B cell (primary cell): ENCODE results near the gene IMMP2L. TPM values are rescaled to one million over a fixed set of nuclear protein-coding genes. Genes with fewer than 3 reads are reported as not detected.

Experiments used
- ATAC-seq: fragments of 200-7000 bp; cut with Tn5 transposase; one replicate; pipeline ENCODE4 v1.10.0; 2021; ENCODE audit warnings: low read depth, mild to moderate bottlenecking, moderate number of reproducible peaks, moderate library complexity
- CTCF ChIA-PET: fragments of 350-600 bp; sonication (Branson Sonifier 250); formaldehyde crosslinking; loops from one replicate; lab custom pipeline; 2021; ENCODE audit warnings: antibody characterized with exemption, inconsistent platforms; lab: Charles Lee
- POLR2A ChIA-PET: fragments of 350-600 bp; sonication (Branson Sonifier 250); formaldehyde crosslinking; loops from one replicate; lab custom pipeline; 2021; ENCODE audit warnings: antibody characterized with exemption; lab: Charles Lee
- DNase-seq: peaks from one replicate; pipeline ENCODE4 v3.0.0; 2013
- H2AFZ ChIP-seq: 2 replicates; pipeline ENCODE4 v1.6.1; 2012; ENCODE audit warnings: mild to moderate bottlenecking, low read depth, low read length; ENCODE audit not compliant: insufficient read depth, poor library complexity, severe bottlenecking
- H3K27ac ChIP-seq, 2 donors: 1 replicate in 1 of 2; 2 replicates in 1 of 2; pipeline ENCODE4 v1.5.1; 2012 to 2013; ENCODE audit warnings: low read length in 2 of 2, mild to moderate bottlenecking in 2 of 2, moderate library complexity in 1 of 2
- H3K27me3 ChIP-seq, 4 experiments: fragments of 200-600 bp in 1 of 4; sonication (generic) in 1 of 4; replicated peaks in 1 of 4; 1 replicate in 2 of 4; 2 replicates in 2 of 4; pipeline versions ENCODE4 v1.6.1 to v1.7.0; 2013 to 2016; ENCODE audit warnings: low read length in 3 of 4, mild to moderate bottlenecking in 2 of 4, mixed read lengths in 1 of 4, moderate library complexity in 1 of 4; ENCODE audit not compliant: insufficient read depth in 4 of 4, control insufficient read depth in 3 of 4; ENCODE audit errors: control extremely low read depth in 1 of 4
- H3K36me3 ChIP-seq, 2 experiments: replicated peaks in 1 of 2; 1 replicate in 1 of 2; 2 replicates in 1 of 2; pipeline versions ENCODE4 v1.6.1 to v1.7.1; 2013; ENCODE audit warnings: low read length in 1 of 2; ENCODE audit not compliant: insufficient read depth in 2 of 2, control insufficient read depth in 1 of 2; ENCODE audit errors: control extremely low read depth in 1 of 2, extremely low read depth in 1 of 2
- H3K4me1 ChIP-seq, 2 donors: fragments of 200-600 bp in 1 of 2; sonication (generic) in 1 of 2; 1 replicate in 1 of 2; 2 replicates in 1 of 2; pipeline versions ENCODE4 v1.5.1 to v1.6.1; 2013 to 2017; ENCODE audit warnings: low read length in 2 of 2; ENCODE audit not compliant: control insufficient read depth in 2 of 2, insufficient read depth in 2 of 2
- H3K4me2 ChIP-seq: replicated peaks from 2 replicates; pipeline ENCODE3; 2012; ENCODE audit warnings: mild to moderate bottlenecking, low read depth, low read length; ENCODE audit not compliant: poor library complexity, severe bottlenecking
- H3K4me3 ChIP-seq, 5 experiments: fragments of 200-600 bp in 1 of 5; sonication (generic) in 1 of 5; 1 replicate in 3 of 5; 2 replicates in 2 of 5; pipeline versions ENCODE4 v1.5.1 to v1.7.0; 2011 to 2016; ENCODE audit warnings: low read length in 4 of 5, mild to moderate bottlenecking in 4 of 5, low read depth in 2 of 5, control low read depth in 1 of 5, moderate library complexity in 1 of 5; ENCODE audit not compliant: insufficient read depth in 1 of 5; ENCODE audit errors: control extremely low read depth in 1 of 5, extremely low read depth in 1 of 5
- H3K79me2 ChIP-seq: fragments of 200-600 bp; sonication (generic); one replicate; pipeline ENCODE4 v1.6.0; 2016; ENCODE audit warnings: low read length; ENCODE audit not compliant: control insufficient read depth, insufficient read depth
- H3K9ac ChIP-seq: fragments of 200-600 bp; sonication (generic); 2 replicates; pipeline ENCODE4 v1.6.1; 2017; ENCODE audit warnings: mild to moderate bottlenecking, low read length, moderate library complexity
- H3K9me3 ChIP-seq, 3 donors: one replicate each; pipeline versions ENCODE4 v1.6.1 to v1.7.1; 2013; ENCODE audit warnings: low read length in 2 of 3; ENCODE audit not compliant: control insufficient read depth in 2 of 3, insufficient read depth in 1 of 3; ENCODE audit errors: control extremely low read depth in 1 of 3
- H4K20me1 ChIP-seq: 2 replicates; pipeline ENCODE4 v1.6.0; 2012; ENCODE audit warnings: mild to moderate bottlenecking, low read length; ENCODE audit not compliant: insufficient read depth, control insufficient read depth, poor library complexity, severe bottlenecking
- H3K27ac Mint-ChIP-seq: one replicate; pipeline ENCODE4 v1.8.0; 2021; ENCODE audit warnings: mixed read lengths
- H3K27me3 Mint-ChIP-seq: one replicate; pipeline ENCODE4 v1.8.0; 2021; ENCODE audit warnings: mixed read lengths
- H3K4me1 Mint-ChIP-seq: one replicate; pipeline ENCODE4 v1.8.0; 2021; ENCODE audit warnings: mixed read lengths
- H3K4me3 Mint-ChIP-seq: one replicate; pipeline ENCODE4 v1.8.0; 2021; ENCODE audit warnings: mixed read lengths
- H3K9me3 Mint-ChIP-seq: one replicate; pipeline ENCODE4 v1.8.0; 2022; ENCODE audit warnings: mixed read lengths; ENCODE audit not compliant: insufficient read depth
- CTCF ChIP-seq: fragments of 200-600 bp; IDR thresholded peaks from one replicate; pipeline ENCODE4 v1.8.0; 2022; ENCODE audit warnings: antibody characterized with exemption, mild to moderate bottlenecking
- EZH2 ChIP-seq: IDR thresholded peaks from 2 replicates; pipeline ENCODE4 v1.6.1; 2012; ENCODE audit warnings: borderline replicate concordance, low read depth, mild to moderate bottlenecking, moderate library complexity, low read length; ENCODE audit not compliant: insufficient read depth, poor library complexity, severe bottlenecking
- WGBS: methylation state at CpG from one replicate; pipeline ENCODE4 v1.1.5; 2013; ENCODE audit warnings: missing lambda C conversion rate; ENCODE audit not compliant: insufficient coverage; 5-methylcytosine and 5-hydroxymethylcytosine counted together
- intact Hi-C: fragments of 100-400 bp; cut with micrococcal nuclease; formaldehyde crosslinking; loops from one replicate; pipeline ENCODE4 v1.10.0; 2022
- polyA plus RNA-seq: library from polyadenylated mRNA; depleted of rRNA; stranded (reverse); fragments of >200 nt; gene quantifications from 2 replicates; pipeline ENCODE4 v1.2.3, GENCODE V29; 2012
- total RNA-seq, 2 donors: library from RNA; stranded (reverse); fragments of 120-200 nt in 1 of 2; gene quantifications; 1 replicate in 1 of 2; 2 replicates in 1 of 2; pipeline versions ENCODE4 v1.2.3 to v1.2.4, GENCODE V29; 2013 to 2022

Gene IMMP2L
- total and polyA plus RNA-seq, 2 donors (not counting 1 experiment from before 2014, with no cell fraction given), result 3.8 to 34.2 TPM

GRCh38 chr7:111014079-111014478, 548.2 kb downstream of the IMMP2L start:
- Mint-ChIP-seq H3K4me3 (no peak overlapping the region), H3K4me1 (peaks cover 25% of the 10 kb centered on the region), H3K27me3 (no peaks in the 10 kb centered on the region), H3K9me3 (no peaks in the 10 kb centered on the region), H3K27ac (no peak overlapping the region)
- H3K79me2 ChIP-seq, result no peaks in the 10 kb centered on the region
- no peak overlapping the region for H2AFZ ChIP-seq
- no peak overlapping the region for H3K4me2 ChIP-seq
- no peaks in the 10 kb centered on the region for H3K36me3 ChIP-seq
- ChIA-PET POLR2A (no interaction called here), CTCF (no interaction called here)
- H3K9me3 ChIP-seq, result no peaks in the 10 kb centered on the region
- no peak for ATAC-seq
- H4K20me1 ChIP-seq, result no peaks in the 10 kb centered on the region
- TF ChIP-seq EZH2, result no peak
- no peak for TF ChIP-seq CTCF
- H3K4me1 ChIP-seq, result peaks cover 13 to 14% of the 10 kb centered on the region in 2 donors
- no peak overlapping the region for H3K27ac ChIP-seq
- 100% methylated on average over 3 of the region's 6 CpGs for WGBS
- no peak for DNase-seq
- peak overlapping the region in 1 of 5 experiments; percentile 33 for H3K4me3 ChIP-seq
- intact Hi-C loops, result no loop called here
- no peak overlapping the region for H3K9ac ChIP-seq
- H3K27me3 ChIP-seq, result no peaks in the 10 kb centered on the region

GRCh38 chr7:111012799-111013675, 549.3 kb downstream of the IMMP2L start:
- Histone ChIP-seq H3K79me2 (no peaks in the 10 kb centered on the region), H3K36me3 (no peaks in the 10 kb centered on the region), H3K4me1 (peaks cover 13 to 14% of the 10 kb centered on the region in 2 donors), H3K9ac (peak overlapping the region; percentile 52), H3K27me3 (no peaks in the 10 kb centered on the region), H3K4me2 (peak overlapping the region; percentile 69), H2AFZ (peak overlapping the region; percentile 59), H3K27ac (peak overlapping the region in 1 of 2 donors; percentile 67), H4K20me1 (no peaks in the 10 kb centered on the region), H3K4me3 (peak overlapping the region in 2 of 5 experiments; percentile 14 to 33), H3K9me3 (no peaks in the 10 kb centered on the region)
- Mint-ChIP-seq H3K27me3 (no peaks in the 10 kb centered on the region), H3K9me3 (no peaks in the 10 kb centered on the region), H3K4me3 (peak overlapping the region; percentile 61), H3K27ac (peak overlapping the region; percentile 66), H3K4me1 (peaks cover 25% of the 10 kb centered on the region)
- ChIA-PET CTCF (no interaction called here), POLR2A (no interaction called here)
- ATAC-seq, result peak; percentile 41
- DNase-seq, result peak; percentile 27
- WGBS, result 0% methylated on average over 1 of the region's 5 CpGs
- intact Hi-C loops, result no loop called here
- TF ChIP-seq EZH2 (no peak), CTCF (no peak)
